NB4 (cell line): ENCODE measurements around the gene SLC25A38.

ENCODE experiments used
- DNase-seq: peaks from one replicate; pipeline ENCODE4 v3.0.0; 2010; ENCODE audit warnings: low read depth
- H3K4me3 ChIP-seq: one replicate; pipeline ENCODE4 v1.5.1; 2011; ENCODE audit warnings: mild to moderate bottlenecking, low read depth, low read length, moderate library complexity
- CTCF ChIP-seq: IDR thresholded peaks from one replicate; pipeline ENCODE4 v1.5.1; 2012; ENCODE audit warnings: low read depth, low read length
- MAX ChIP-seq: IDR thresholded peaks from 2 replicates; pipeline ENCODE4 v1.6.1; 2011; ENCODE audit warnings: low read depth, low read length
- MYC ChIP-seq: IDR thresholded peaks from 2 replicates; pipeline ENCODE4 v1.6.1; 2011; ENCODE audit warnings: low read depth, low read length
- POLR2A ChIP-seq: IDR thresholded peaks from 2 replicates; pipeline ENCODE4 v1.6.1; 2011; ENCODE audit warnings: mild to moderate bottlenecking; ENCODE audit not compliant: insufficient read length; ENCODE audit errors: extremely low read depth

The SLC25A38 gene

GRCh38 chr3:39385456-39386090, 2.4 kb downstream of the SLC25A38 start:
- TF ChIP-seq POLR2A (no peak), CTCF (no peak), MAX (no peak), MYC (no peak)
- H3K4me3 ChIP-seq = peak overlapping the region; percentile 79
- DNase-seq = peak; percentile 28

- DNase-seq = no peak
- H3K4me3 ChIP-seq = no peak overlapping the region
- TF ChIP-seq MYC (no peak), MAX (no peak), CTCF (no peak), POLR2A (no peak)
These were observed 3.1 kb downstream of the SLC25A38 start for GRCh38 chr3:39386318-39386717.

- TF ChIP-seq CTCF (no peak), POLR2A (no peak), MAX (no peak), MYC (no peak)
- H3K4me3 ChIP-seq = no peak overlapping the region
- no peak for DNase-seq
These were observed 4.3 kb downstream of the SLC25A38 start for GRCh38 chr3:39387411-39387975.

GRCh38 chr3:39388153-39388552, 5.0 kb downstream of the SLC25A38 start:
- no peak for TF ChIP-seq POLR2A
- TF ChIP-seq CTCF = no peak
- TF ChIP-seq MYC = no peak
- no peak for TF ChIP-seq MAX
- DNase-seq = no peak
- H3K4me3 ChIP-seq = no peak overlapping the region

- no peak overlapping the region for H3K4me3 ChIP-seq
These were observed 5.6 kb downstream of the SLC25A38 start for GRCh38 chr3:39388741-39389248.

GRCh38 chr3:39390181-39390580, 7.0 kb downstream of the SLC25A38 start:
- H3K4me3 ChIP-seq = no peak overlapping the region
- TF ChIP-seq POLR2A = no peak
- TF ChIP-seq MYC = no peak
- no peak for TF ChIP-seq CTCF
- no peak for TF ChIP-seq MAX
- no peak for DNase-seq

More at GRCh38 chr3:39388741-39389248, 5.6 kb downstream of the SLC25A38 start:
- no peak for TF ChIP-seq POLR2A
- no peak for DNase-seq
